Neural progenitor cell (in vitro differentiated cells): Measurements from ENCODE around the gene COPS9. TPM values are rescaled to one million over a fixed set of nuclear protein-coding genes. Genes with fewer than 3 reads are reported as not detected.

Experiments
- DNase-seq: peaks from one replicate; pipeline ENCODE4 v3.0.0-alpha.2; 2016; ENCODE audit warnings: low spot score
- H2AFZ ChIP-seq: fragments of 200-600 bp; sonication (generic); replicated peaks from 2 replicates; pipeline ENCODE4 v1.6.1; 2016; ENCODE audit warnings: antibody characterized with exemption
- H3F3A ChIP-seq: fragments of 200-600 bp; sonication (generic); 2 replicates; pipeline ENCODE4 v1.6.1; 2016; ENCODE audit warnings: antibody characterized with exemption, low read depth
- H3K27ac ChIP-seq: fragments of 200-600 bp; sonication (generic); 2 replicates; pipeline ENCODE4 v1.5.1; 2016; ENCODE audit warnings: mild to moderate bottlenecking
- H3K27me3 ChIP-seq: fragments of 200-600 bp; sonication (generic); 2 replicates; pipeline ENCODE4 v1.6.1; 2016; ENCODE audit warnings: mild to moderate bottlenecking, moderate library complexity
- H3K36me3 ChIP-seq: fragments of 200-600 bp; sonication (generic); 2 replicates; pipeline ENCODE4 v1.5.1; 2016
- H3K4me1 ChIP-seq: fragments of 200-600 bp; sonication (generic); 2 replicates; pipeline ENCODE4 v1.6.1; 2016; ENCODE audit warnings: mixed run types
- H3K4me2 ChIP-seq: fragments of 200-600 bp; sonication (generic); 2 replicates; pipeline ENCODE4 v1.6.1; 2016
- H3K4me3 ChIP-seq: fragments of 200-600 bp; sonication (generic); 2 replicates; pipeline ENCODE4 v1.5.1; 2016
- H3K79me2 ChIP-seq: fragments of 200-600 bp; sonication (generic); 2 replicates; pipeline ENCODE4 v1.6.1; 2016; ENCODE audit warnings: low read depth
- H3K9ac ChIP-seq: fragments of 200-600 bp; sonication (generic); 2 replicates; pipeline ENCODE4 v1.6.1; 2016
- H3K9me3 ChIP-seq: fragments of 200-600 bp; sonication (generic); 2 replicates; pipeline ENCODE4 v1.5.1; 2016; ENCODE audit warnings: low read depth
- H4K20me1 ChIP-seq: fragments of 200-600 bp; sonication (generic); 2 replicates; pipeline ENCODE4 v1.6.1; 2016; ENCODE audit warnings: low read depth
- H3K27ac Mint-ChIP-seq: 3 replicates; pipeline ENCODE4 v1.8.0; 2021; ENCODE audit warnings: mixed read lengths
- H3K27me3 Mint-ChIP-seq: 2 replicates; pipeline ENCODE4 v1.8.0; 2022; ENCODE audit warnings: low read depth, mild to moderate bottlenecking, inconsistent platforms, moderate library complexity, mixed read lengths; ENCODE audit not compliant: insufficient read depth
- H3K36me3 Mint-ChIP-seq: 3 replicates; pipeline ENCODE4 v1.8.0; 2021; ENCODE audit warnings: mixed read lengths
- H3K4me1 Mint-ChIP-seq: 3 replicates; pipeline ENCODE4 v1.8.0; 2021; ENCODE audit warnings: mixed read lengths
- H3K4me3 Mint-ChIP-seq: 3 replicates; pipeline ENCODE4 v1.8.0; 2021; ENCODE audit warnings: mild to moderate bottlenecking, moderate library complexity, mixed read lengths
- H3K9me3 Mint-ChIP-seq: 3 replicates; pipeline ENCODE4 v1.8.0; 2020; ENCODE audit warnings: mixed read lengths
- CTCF ChIP-seq: fragments of 200-600 bp; sonication (generic); IDR thresholded peaks from 2 replicates; pipeline ENCODE4 v1.5.1; 2017; ENCODE audit warnings: antibody characterized with exemption, mild to moderate bottlenecking
- EZH2 ChIP-seq: fragments of 200-600 bp; sonication (generic); IDR thresholded peaks from 2 replicates; pipeline ENCODE4 v1.6.1; 2017; ENCODE audit warnings: antibody characterized with exemption, mild to moderate bottlenecking, moderate library complexity
- EZH2phosphoT487 ChIP-seq: fragments of 200-600 bp; sonication (generic); IDR thresholded peaks from 2 replicates; pipeline ENCODE4 v1.6.1; 2017; ENCODE audit warnings: antibody characterized with exemption
- total RNA-seq: library from RNA; depleted of rRNA; stranded (reverse); fragments of >200 nt; gene quantifications from 2 replicates; pipeline ENCODE4 v1.2.3, GENCODE V29; 2015; ENCODE audit warnings: low replicate concordance

The COPS9 gene
- total RNA-seq, 1 donor from 2014 or later: 83.9 TPM

GRCh38 chr2:240183006-240183874 is 47.1 kb upstream of the COPS9 start:
- Histone ChIP-seq H3K36me3 (no peaks in the 10 kb centered on the region), H3K4me3 (no peak overlapping the region), H3K27ac (no peak overlapping the region), H3K4me1 (peaks cover 2% of the 10 kb centered on the region), H3K27me3 (no peaks in the 10 kb centered on the region), H3K9me3 (no peaks in the 10 kb centered on the region), H3K4me2 (no peak overlapping the region), H3K79me2 (no peaks in the 10 kb centered on the region), H2AFZ (no peak overlapping the region), H4K20me1 (no peaks in the 10 kb centered on the region), H3F3A (no peaks in the 10 kb centered on the region), H3K9ac (no peak overlapping the region)
- H3K9me3 Mint-ChIP-seq: peaks cover 15% of the 10 kb centered on the region
- no peak for TF ChIP-seq EZH2phosphoT487
- no peak for TF ChIP-seq EZH2
- no peak for TF ChIP-seq CTCF
- no peak overlapping the region for H3K27ac Mint-ChIP-seq
- no peaks in the 10 kb centered on the region for H3K36me3 Mint-ChIP-seq
- no peak overlapping the region for H3K4me3 Mint-ChIP-seq
- H3K27me3 Mint-ChIP-seq: peaks cover 8% of the 10 kb centered on the region
- DNase-seq: no peak
- peaks cover 6% of the 10 kb centered on the region for H3K4me1 Mint-ChIP-seq

GRCh38 chr2:240182476-240182875 is 46.4 kb upstream of the COPS9 start:
- DNase-seq: no peak
- H3K4me3 Mint-ChIP-seq: no peak overlapping the region
- H3F3A ChIP-seq: no peaks in the 10 kb centered on the region
- no peak overlapping the region for H3K27ac Mint-ChIP-seq
- no peak overlapping the region for H3K27ac ChIP-seq
- TF ChIP-seq CTCF (no peak), EZH2phosphoT487 (no peak), EZH2 (no peak)
- peaks cover 8% of the 10 kb centered on the region for H3K27me3 Mint-ChIP-seq
- H3K4me1 Mint-ChIP-seq: peaks cover 6% of the 10 kb centered on the region
- peaks cover 2% of the 10 kb centered on the region for H3K4me1 ChIP-seq
- H3K36me3 Mint-ChIP-seq: no peaks in the 10 kb centered on the region
- no peak overlapping the region for H3K4me2 ChIP-seq
- peaks cover 7% of the 10 kb centered on the region for H3K9me3 Mint-ChIP-seq
- H3K9ac ChIP-seq: no peak overlapping the region
- H3K9me3 ChIP-seq: no peaks in the 10 kb centered on the region
- no peak overlapping the region for H3K4me3 ChIP-seq
- no peaks in the 10 kb centered on the region for H3K36me3 ChIP-seq
- H2AFZ ChIP-seq: no peak overlapping the region
- H4K20me1 ChIP-seq: no peaks in the 10 kb centered on the region
- H3K27me3 ChIP-seq: no peaks in the 10 kb centered on the region
- H3K79me2 ChIP-seq: no peaks in the 10 kb centered on the region

GRCh38 chr2:240182001-240182400 is 45.9 kb upstream of the COPS9 start:
- H3F3A ChIP-seq: no peaks in the 10 kb centered on the region
- no peak overlapping the region for H3K4me3 ChIP-seq
- H2AFZ ChIP-seq: no peak overlapping the region
- Mint-ChIP-seq H3K4me3 (no peak overlapping the region), H3K27me3 (peaks cover 8% of the 10 kb centered on the region), H3K36me3 (no peaks in the 10 kb centered on the region), H3K27ac (no peak overlapping the region), H3K4me1 (peaks cover 6% of the 10 kb centered on the region), H3K9me3 (peaks cover 7% of the 10 kb centered on the region)
- H3K27ac ChIP-seq: no peak overlapping the region
- no peaks in the 10 kb centered on the region for H3K9me3 ChIP-seq
- H3K36me3 ChIP-seq: no peaks in the 10 kb centered on the region
- H3K9ac ChIP-seq: no peak overlapping the region
- DNase-seq: no peak
- no peaks in the 10 kb centered on the region for H4K20me1 ChIP-seq
- H3K27me3 ChIP-seq: no peaks in the 10 kb centered on the region
- H3K4me2 ChIP-seq: no peak overlapping the region
- TF ChIP-seq CTCF: no peak
- TF ChIP-seq EZH2: no peak
- TF ChIP-seq EZH2phosphoT487: no peak
- H3K4me1 ChIP-seq: peaks cover 2% of the 10 kb centered on the region
- no peaks in the 10 kb centered on the region for H3K79me2 ChIP-seq
